K562 (cell line): Measurements from ENCODE around the gene HSPA1B. TPM values are rescaled to one million over a fixed set of nuclear protein-coding genes. Genes with fewer than 3 reads are reported as not detected.

Experiments used
- MBD2 ChIP-seq: sonication (generic); IDR thresholded peaks from 2 replicates; pipeline ENCODE4 v1.6.1; 2016; ENCODE audit warnings: low read depth, borderline replicate concordance
- MED1 ChIP-seq: sonication (generic); formaldehyde crosslinking; IDR thresholded peaks from 2 replicates; pipeline ENCODE4 v1.8.1; 2023; ENCODE audit warnings: missing genetic modification reagents, borderline replicate concordance
- RAD51 ChIP-seq: fragments of 450-650 bp; IDR thresholded peaks from 2 replicates; pipeline ENCODE4 v1.7.1; 2016; ENCODE audit warnings: low read depth, mild to moderate bottlenecking, borderline replicate concordance
- RREB1 ChIP-seq: fragments of 250-450 bp; sonication (Bioruptor Pico); IDR thresholded peaks from 2 replicates; pipeline ENCODE4 v1.4.0; 2020
- ZNF134 ChIP-seq: fragments of 250-450 bp; sonication (Bioruptor Pico); conservative IDR thresholded peaks from 2 replicates; pipeline ENCODE4 v1.4.0; 2020
- ZNF217 ChIP-seq: sonication (generic); formaldehyde crosslinking; IDR thresholded peaks from 2 replicates; pipeline ENCODE4 v1.8.0; 2022; ENCODE audit warnings: mild to moderate bottlenecking, missing genetic modification reagents
- ZNF699 ChIP-seq: fragments of 250-450 bp; sonication (Bioruptor Pico); IDR thresholded peaks from 2 replicates; pipeline ENCODE4 v1.8.0; 2021; ENCODE audit warnings: mild to moderate bottlenecking, moderate library complexity; ENCODE audit not compliant: insufficient replicate concordance
- polyA plus RNA-seq, 8 experiments: library from polyadenylated mRNA; depleted of rRNA in 4 of 8; stranded (reverse) in 5 of 8; unstranded in 3 of 8; fragments of >200 nt; fragmentation: Nextera tagmentation in 2 of 8; fragmentation: Illumina TruSeq in 1 of 8; extraction: Ambion mirVana in 2 of 8; extraction: Trizol in 1 of 8; gene quantifications; 2 replicates each; pipeline versions ENCODE4 v1.2.1 to v1.2.3, GENCODE V29; 2011 to 2014; ENCODE audit warnings: inconsistent platforms in 1 of 8, missing spikeins in 1 of 8
- total RNA-seq, 7 experiments: library from RNA; depleted of rRNA in 6 of 7; stranded (reverse); fragments of >200 nt in 6 of 7; fragmentation: Illumina TruSeq in 2 of 7; extraction: Trizol in 2 of 7; gene quantifications; 2 replicates each; pipeline versions ENCODE4 v1.2.1 to v1.2.3, GENCODE V29; 2011 to 2021; ENCODE audit warnings: low replicate concordance in 1 of 7
- TF ChIP-seq, protein P1 (sequence below), 2 experiments: fragments of 450-650 bp in 1 of 2; sonication (generic) in 1 of 2; formaldehyde crosslinking in 1 of 2; IDR thresholded peaks; 2 replicates each; pipeline versions ENCODE4 v1.7.1 to v1.9.0; 2016 to 2022; ENCODE audit warnings: inconsistent platforms in 1 of 2, mild to moderate bottlenecking in 1 of 2, missing genetic modification reagents in 1 of 2
- TF ChIP-seq, protein P2 (sequence below): fragments of 450-650 bp; formaldehyde crosslinking; IDR thresholded peaks from 2 replicates; pipeline ENCODE4 v1.4.0; 2020; ENCODE audit warnings: mild to moderate bottlenecking, moderate library complexity

HSPA1B gene
- total and polyA plus RNA-seq, 9 of the 15 experiments (the other 6 are each of a cell fraction or from before 2014, with no cell fraction given) = 0.27 to 227 (median 51.2) TPM

DNA sequence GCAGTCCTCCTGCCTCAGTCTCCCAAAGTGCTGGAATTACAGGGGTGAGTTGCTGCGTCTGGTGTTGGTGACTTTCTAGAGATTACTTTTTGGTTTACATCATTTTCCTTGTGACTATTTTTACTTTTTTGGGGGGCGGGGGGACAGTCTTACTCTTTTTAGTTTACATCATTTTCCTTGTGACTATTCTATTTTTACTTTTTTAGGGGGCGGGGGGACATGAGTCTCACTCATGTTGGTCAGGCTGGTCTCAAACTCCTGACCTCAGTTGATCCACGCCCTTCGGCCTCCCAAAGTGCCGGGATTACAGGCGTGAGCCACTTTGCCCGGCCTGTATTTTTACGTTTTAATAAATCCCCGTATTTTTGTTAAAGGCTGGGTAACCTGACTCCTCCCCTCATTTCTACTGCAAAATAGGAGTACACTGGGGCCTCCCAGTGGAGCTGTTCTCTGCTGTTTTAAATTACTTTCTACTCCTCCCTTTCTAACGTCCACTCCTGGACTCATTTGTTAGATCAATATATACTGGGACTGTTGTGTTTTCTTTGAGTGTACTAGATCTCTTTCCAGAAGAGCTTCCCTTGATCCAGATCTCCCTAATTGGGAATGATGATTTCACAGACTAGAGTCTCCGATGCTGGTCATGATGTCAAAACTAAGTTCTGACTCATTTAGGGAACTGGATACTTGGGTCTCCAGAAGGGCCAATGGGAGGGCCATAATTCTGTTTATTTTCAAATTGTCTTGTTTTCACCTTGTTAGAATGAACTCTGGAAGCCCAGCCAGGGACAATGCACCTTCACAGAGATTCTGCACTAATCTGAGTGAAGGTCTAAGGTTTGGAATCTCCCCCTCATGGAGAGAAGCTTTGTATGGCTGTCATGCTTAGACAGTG lies 9.2 kb downstream of the HSPA1B start (continued):
- TF ChIP-seq, protein P1, sequence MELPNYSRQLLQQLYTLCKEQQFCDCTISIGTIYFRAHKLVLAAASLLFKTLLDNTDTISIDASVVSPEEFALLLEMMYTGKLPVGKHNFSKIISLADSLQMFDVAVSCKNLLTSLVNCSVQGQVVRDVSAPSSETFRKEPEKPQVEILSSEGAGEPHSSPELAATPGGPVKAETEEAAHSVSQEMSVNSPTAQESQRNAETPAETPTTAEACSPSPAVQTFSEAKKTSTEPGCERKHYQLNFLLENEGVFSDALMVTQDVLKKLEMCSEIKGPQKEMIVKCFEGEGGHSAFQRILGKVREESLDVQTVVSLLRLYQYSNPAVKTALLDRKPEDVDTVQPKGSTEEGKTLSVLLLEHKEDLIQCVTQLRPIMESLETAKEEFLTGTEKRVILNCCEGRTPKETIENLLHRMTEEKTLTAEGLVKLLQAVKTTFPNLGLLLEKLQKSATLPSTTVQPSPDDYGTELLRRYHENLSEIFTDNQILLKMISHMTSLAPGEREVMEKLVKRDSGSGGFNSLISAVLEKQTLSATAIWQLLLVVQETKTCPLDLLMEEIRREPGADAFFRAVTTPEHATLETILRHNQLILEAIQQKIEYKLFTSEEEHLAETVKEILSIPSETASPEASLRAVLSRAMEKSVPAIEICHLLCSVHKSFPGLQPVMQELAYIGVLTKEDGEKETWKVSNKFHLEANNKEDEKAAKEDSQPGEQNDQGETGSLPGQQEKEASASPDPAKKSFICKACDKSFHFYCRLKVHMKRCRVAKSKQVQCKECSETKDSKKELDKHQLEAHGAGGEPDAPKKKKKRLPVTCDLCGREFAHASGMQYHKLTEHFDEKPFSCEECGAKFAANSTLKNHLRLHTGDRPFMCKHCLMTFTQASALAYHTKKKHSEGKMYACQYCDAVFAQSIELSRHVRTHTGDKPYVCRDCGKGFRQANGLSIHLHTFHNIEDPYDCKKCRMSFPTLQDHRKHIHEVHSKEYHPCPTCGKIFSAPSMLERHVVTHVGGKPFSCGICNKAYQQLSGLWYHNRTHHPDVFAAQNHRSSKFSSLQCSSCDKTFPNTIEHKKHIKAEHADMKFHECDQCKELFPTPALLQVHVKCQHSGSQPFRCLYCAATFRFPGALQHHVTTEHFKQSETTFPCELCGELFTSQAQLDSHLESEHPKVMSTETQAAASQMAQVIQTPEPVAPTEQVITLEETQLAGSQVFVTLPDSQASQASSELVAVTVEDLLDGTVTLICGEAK (IDR thresholded peaks at IDR 0.05) = peak; percentile 54
- TF ChIP-seq, protein P1 (CRISPR knock-in tag; IDR thresholded peaks at IDR 0.05) = no peak
- TF ChIP-seq, protein P2, sequence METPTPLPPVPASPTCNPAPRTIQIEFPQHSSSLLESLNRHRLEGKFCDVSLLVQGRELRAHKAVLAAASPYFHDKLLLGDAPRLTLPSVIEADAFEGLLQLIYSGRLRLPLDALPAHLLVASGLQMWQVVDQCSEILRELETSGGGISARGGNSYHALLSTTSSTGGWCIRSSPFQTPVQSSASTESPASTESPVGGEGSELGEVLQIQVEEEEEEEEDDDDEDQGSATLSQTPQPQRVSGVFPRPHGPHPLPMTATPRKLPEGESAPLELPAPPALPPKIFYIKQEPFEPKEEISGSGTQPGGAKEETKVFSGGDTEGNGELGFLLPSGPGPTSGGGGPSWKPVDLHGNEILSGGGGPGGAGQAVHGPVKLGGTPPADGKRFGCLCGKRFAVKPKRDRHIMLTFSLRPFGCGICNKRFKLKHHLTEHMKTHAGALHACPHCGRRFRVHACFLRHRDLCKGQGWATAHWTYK (CRISPR knock-in tag) = no peak
- TF ChIP-seq MBD2 = no peak
- TF ChIP-seq ZNF134 (CRISPR knock-in tag) = no peak
- TF ChIP-seq ZNF699 (CRISPR knock-in tag) = no peak
- no peak for TF ChIP-seq ZNF217 (CRISPR knock-in tag)
- TF ChIP-seq MED1 (CRISPR knock-in tag) = no peak
- TF ChIP-seq RAD51 = no peak; the same call in 1 of the 2 replicates
- no peak for TF ChIP-seq RREB1 (CRISPR knock-in tag)
